Daoy (cell line): Measurements from ENCODE around the gene XCL2. TPM values are rescaled to one million over a fixed set of nuclear protein-coding genes. Genes with fewer than 3 reads are reported as not detected.
"Not testable (repeated sequence)": the region's sequence is repeated elsewhere in the genome, so short reads cannot be mapped to it uniquely, and the experiment has no call there.

Experiments used
- DNase-seq: peaks from one replicate; pipeline ENCODE4 v3.0.0-alpha.2; 2015; ENCODE audit warnings: low read depth
- total RNA-seq: library from RNA; depleted of rRNA; stranded (reverse); fragments of >200 nt; shearing (Covaris generic); gene quantifications from 2 replicates; pipeline ENCODE4 v1.2.3, GENCODE V29; 2014; rRNA removed

The XCL2 gene, protein sequence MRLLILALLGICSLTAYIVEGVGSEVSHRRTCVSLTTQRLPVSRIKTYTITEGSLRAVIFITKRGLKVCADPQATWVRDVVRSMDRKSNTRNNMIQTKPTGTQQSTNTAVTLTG
- not detected in 2 replicates for total RNA-seq

DNA sequence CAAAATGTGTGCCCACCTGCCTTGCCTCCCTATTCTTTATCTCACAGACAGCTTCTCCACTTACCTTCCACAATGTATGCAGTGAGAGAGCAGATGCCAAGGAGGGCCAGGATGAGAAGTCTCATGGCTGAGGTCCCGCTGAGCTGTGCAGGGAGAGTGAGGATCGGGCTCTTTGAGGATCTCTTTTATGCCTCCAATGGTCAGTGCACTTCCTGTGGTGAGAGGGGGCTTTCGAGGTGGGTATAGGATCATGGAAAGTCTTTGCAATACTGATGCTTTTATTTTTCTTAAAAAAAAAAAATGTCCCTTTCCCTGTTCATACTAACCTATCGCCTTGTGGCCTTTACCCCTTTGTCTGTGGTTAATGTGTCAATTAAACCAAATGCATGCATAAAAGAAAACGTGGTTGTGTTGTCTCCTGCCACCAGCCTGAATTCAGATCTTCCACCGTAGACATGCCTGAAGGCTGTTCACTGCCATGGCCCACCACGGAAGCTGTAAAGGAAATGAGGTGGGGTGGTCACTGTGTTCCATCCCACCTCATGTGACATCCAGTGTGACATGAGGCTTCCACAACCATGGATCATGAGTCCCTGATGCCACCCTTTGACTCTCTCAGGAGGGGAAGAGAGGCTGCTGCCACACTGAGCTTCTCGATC, at the start of gene XCL2:
Gene XCL2, minus strand, starts transcription at position 158 of the 659 bp plus-strand sequence. Its CDS starts 33 bp downstream, at position 125.
- DNase-seq: not testable (repeated sequence)

GRCh38 chr1:168591641-168592250, 47.9 kb upstream of the XCL2 start:
- no peak for DNase-seq

DNA sequence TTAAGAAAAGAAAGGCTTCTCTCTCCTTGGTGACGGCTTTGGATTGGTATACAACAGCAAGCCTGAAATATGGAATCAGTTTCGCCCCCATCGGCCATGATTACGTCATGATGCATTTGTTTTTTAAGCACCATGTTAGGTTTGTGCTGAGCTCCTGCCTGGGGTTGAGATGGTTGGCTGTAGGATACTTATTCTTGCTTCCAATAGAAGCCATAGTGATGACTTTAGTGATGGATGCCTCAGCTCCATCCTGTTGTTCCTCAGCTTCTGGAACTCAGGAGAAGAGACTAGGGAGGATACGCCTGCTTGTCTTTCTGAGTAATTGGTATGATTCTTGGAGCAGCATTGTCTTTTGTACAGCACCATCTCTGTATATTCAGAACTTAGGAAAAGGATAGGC, 47.3 kb upstream of the XCL2 start:
- DNase-seq: no peak

- no peak for DNase-seq
Measured at GRCh38 chr1:168589167-168589566, 45.4 kb upstream of the XCL2 start.

DNA sequence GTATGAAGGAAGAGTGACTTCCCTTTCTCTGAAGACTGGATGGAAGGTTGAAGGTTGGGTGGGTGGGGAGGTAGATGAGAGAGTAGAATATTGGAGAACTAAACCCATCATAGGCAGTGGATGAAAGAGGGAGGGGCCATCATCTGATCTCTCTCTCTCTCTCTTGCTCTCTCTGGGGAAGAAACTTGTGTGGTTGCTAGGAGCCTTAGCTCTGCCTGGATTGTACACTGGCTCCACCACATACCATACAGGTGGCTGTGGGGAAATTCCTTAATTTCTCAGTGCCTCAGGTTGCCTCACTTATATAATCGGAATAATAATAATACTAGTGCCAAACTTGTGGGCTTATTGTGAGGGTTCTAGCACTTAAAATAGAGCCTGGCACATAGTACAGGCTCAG, 42.1 kb upstream of the XCL2 start:
- no peak for DNase-seq

- DNase-seq: peak; percentile 34
Measured at GRCh38 chr1:168585191-168585590, 41.4 kb upstream of the XCL2 start.

- peak; percentile 16 for DNase-seq
Measured at GRCh38 chr1:168583571-168583970, 39.8 kb upstream of the XCL2 start.

DNA sequence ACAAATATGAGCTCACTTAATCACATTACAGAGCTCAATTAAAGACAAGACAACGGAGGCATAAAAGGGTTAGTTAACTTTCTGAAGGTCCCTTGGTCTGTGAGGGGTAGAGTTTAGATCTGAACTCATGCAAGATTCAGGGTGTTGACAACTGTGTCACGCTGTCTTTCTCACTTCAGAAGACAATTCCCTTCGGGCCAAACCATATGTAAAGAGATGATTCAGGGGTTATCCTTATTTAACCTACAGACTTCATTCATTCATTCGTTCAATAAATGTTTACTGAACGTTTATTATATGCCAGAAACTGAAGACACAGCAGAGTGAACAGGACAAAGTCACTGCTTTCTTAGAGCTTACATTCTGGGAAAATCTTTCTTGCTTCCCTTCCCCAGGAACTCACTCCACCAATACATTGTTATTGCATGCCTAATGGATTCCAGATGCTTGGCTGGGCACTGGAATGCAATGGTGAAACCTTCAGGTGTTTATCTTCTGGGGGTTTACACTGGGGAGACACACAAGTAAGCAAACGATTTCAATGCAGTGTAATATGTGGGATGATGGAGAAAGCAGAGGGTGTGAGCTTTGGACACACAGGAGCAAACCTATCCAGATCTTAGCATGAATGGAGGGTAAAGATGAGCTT, 39.0 kb upstream of the XCL2 start:
- peak; percentile 30 for DNase-seq

DNA sequence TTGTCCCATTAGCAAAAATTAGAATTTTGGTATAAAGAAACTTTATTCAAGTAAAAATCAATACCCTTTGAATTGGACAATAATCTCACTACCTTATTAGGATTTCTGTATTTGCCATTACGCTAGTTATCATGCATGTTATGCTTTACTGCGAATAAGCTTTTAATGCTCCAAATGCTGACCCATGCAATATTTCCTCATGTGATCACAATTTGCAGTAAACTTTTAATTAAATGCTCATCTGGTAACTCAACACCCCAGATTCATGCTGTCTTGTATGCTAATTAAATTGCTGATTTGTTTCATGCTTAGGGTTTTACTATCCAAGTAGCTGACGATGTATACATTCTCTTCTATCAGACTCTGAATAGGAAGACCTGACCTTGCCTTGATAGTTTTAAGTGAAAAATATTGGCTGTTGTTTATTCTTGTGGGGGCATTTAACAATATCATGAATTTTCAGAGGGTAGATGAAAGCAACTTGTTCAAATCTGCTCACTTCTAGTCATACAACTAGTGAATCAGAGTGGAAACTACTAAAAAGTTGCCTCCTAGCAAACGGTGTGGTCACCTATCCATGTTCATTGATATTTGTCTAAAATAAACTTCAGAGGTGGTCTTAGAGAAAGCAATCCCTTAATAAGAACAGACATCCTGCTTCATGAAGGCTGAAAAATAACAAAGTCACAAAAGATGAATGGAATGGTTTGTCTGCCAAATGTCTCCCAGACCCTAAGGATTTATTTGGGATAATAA, 38.2 kb upstream of the XCL2 start:
- no peak for DNase-seq

- DNase-seq: not testable (repeated sequence)
Measured at GRCh38 chr1:168580991-168581390, 37.2 kb upstream of the XCL2 start.

- not testable (repeated sequence) for DNase-seq
Measured at GRCh38 chr1:168580290-168580689, 36.5 kb upstream of the XCL2 start.

DNA sequence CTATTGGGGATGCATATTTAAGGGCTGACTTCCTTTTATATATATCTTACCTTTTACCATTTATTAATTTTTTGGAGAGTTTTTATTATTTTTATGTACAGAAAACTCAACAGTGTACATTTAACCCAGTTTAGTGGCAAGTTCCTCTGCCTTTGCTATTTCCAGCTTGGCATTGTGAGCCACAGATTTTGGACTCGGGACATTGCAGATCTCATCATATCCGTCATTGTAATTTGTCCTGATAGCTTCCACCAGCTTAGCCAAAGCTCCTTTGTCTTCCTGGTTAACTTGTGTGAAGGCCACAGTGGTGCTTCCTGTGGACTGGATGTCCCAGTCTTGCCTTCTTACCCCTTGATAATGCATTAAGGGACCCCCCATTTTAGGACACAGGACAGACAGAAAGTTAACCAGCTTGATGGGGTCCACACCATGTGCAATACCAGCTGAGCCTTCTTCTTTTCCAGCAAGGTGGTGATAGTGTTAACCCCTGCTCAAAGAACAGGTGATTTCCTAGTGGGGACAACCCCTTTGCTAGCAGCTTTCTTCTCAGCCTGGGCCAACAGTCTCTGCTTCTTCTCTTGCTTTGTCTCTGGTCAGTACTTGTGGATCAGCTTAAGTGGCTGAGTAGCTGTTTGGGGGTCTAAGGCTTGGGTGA, 34.9 kb upstream of the XCL2 start:
- not testable (repeated sequence) for DNase-seq

DNA sequence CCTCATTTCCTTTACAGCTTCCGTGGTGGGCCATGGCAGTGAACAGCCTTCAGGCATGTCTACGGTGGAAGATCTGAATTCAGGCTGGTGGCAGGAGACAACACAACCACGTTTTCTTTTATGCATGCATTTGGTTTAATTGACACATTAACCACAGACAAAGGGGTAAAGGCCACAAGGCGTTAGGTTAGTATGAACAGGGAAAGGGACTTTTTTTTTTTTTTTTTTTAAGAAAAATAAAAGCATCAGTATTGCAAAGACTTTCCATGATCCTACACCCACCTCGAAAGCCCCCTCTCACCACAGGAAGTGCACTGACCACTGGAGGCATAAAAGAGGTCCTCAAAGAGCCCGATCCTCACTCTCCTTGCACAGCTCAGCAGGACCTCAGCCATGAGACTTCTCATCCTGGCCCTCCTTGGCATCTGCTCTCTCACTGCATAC, 32.5 kb upstream of the XCL2 start, which contains the start of gene XCL1:
Gene XCL1, plus strand, starts transcription at position 361 of the 444 bp plus-strand sequence. Its CDS starts 33 bp downstream, at position 394.
- DNase-seq: not testable (repeated sequence)

DNA sequence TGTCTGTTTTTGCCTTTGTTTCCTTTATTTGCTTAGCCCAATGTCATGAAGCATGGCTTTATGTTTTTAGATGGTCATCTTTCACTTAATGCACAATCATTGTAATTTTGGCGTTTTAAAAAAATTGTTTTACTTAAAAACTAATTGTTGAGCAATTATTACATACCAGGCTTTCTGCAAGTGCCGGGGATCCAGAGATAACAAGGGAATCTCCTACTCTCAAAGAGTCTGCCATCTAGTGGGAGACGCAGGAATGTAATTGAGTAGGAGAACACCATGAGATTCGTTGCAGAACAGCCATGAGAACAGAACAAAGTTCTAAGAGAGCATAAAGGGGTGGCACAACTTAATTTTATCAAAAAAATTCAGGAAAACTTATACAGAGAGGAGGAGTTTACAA, 30.4 kb upstream of the XCL2 start:
- peak; percentile 26 for DNase-seq

- no peak for DNase-seq
Measured at GRCh38 chr1:168572633-168573032, 28.8 kb upstream of the XCL2 start.

DNA sequence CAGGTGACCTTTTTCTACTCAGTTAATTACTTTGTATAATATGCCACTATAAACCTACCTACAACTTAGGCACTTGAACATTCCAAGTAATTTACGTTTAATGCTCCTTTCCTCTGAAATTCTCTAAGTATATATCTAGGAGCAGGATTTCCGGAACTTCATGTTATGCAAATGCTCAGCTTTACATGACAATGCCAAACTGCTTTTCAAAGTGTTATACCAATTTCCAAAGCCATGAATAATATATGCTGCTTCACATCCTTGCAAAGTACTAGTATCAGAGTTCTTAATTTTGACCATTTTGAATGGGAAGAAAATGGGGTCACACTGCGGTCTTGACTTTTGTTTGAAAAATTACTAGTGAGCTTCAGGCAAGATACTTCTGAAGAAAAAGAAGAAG, 26.9 kb upstream of the XCL2 start:
- DNase-seq: no peak

DNA sequence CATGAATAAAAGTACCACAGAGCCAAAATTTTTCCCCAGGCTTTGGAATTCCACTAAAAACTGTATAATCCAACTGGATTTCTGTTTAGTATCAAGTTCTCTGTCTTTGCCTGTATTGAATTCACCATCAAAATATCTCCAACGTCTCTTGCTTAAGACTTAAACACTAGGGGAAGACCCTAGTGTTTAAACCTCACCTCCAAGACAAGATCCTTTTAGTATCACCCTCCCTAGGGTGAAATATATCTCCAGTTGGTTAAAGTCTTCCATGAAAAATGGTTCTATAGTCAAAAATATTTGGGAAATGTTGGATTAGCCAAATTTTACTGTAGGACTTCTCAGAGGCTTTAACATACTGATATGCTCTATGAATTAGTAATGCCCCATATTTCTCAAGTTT, 24.5 kb upstream of the XCL2 start:
- DNase-seq: no peak

- no peak for DNase-seq
Measured at GRCh38 chr1:168567568-168567967, 23.8 kb upstream of the XCL2 start.

- DNase-seq: no peak
Measured at GRCh38 chr1:168567007-168567406, 23.2 kb upstream of the XCL2 start.

DNA sequence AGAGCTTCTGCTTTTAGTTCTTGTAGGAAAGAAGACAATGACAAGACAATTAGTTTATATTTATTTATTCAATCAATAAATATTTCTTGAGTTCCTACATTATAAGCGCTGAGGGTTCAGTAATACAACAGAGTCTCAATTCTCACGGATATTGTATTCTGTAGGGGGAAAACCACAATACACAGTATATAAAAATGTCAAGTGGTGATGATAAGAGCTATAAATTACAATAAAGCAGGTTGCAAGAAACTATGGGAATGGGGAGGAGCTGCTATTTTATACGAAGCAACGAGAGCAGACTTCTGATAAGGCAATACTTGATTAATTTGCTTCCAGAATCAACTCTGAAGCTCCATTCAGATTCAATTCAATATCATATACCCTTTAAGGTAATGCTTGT, 22.0 kb upstream of the XCL2 start:
- DNase-seq: no peak

DNA sequence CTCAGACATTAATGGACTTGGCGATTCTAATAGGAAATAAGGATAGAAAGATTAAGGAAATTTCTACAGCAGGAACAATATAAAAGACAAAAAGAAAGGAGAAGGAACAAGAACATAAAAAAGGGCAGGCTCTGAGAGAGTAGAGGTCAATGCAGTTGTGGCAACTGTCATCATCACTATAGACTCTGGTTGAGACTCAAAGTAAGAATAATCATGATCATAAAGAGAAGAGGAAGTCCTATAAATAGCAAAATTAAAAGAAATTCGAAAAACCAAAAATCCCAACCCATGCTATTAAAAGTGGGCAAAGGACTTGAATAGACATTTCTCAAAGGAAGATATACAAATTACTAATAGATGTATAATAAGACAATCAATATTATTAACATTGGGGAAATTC, 18.2 kb upstream of the XCL2 start:
- DNase-seq: no peak
